CD14-positive monocyte (primary cell): ENCODE data around the gene TMX1. TPM values are rescaled to one million over a fixed set of nuclear protein-coding genes. Genes with fewer than 3 reads are reported as not detected.

Experiments used
- DNase-seq, 3 donors: peaks; one replicate each; pipeline ENCODE4 v3.0.0-alpha.2; 2011 to 2022
- H2AFZ ChIP-seq: 2 replicates; pipeline ENCODE4 v1.6.0; 2012; ENCODE audit warnings: mild to moderate bottlenecking, low read depth, low read length, inconsistent platforms; ENCODE audit not compliant: insufficient read depth, poor library complexity, severe bottlenecking
- H3K27ac ChIP-seq, 2 donors: 1 replicate in 1 of 2; 2 replicates in 1 of 2; pipeline ENCODE4 v1.5.1; 2012 to 2013; ENCODE audit warnings: low read length in 2 of 2, control low read depth in 1 of 2, inconsistent platforms in 1 of 2, low read depth in 1 of 2, mild to moderate bottlenecking in 1 of 2
- H3K27me3 ChIP-seq, 2 donors: one replicate each; pipeline versions ENCODE4 v1.6.0 to v1.6.1; 2011 to 2013; ENCODE audit warnings: low read length in 2 of 2; ENCODE audit not compliant: control insufficient read depth in 2 of 2, insufficient read depth in 2 of 2
- H3K36me3 ChIP-seq, 2 donors: replicated peaks in 1 of 2; 1 replicate in 1 of 2; 2 replicates in 1 of 2; pipeline versions ENCODE4 v1.5.1 to v1.6.1; 2012 to 2013; ENCODE audit warnings: low read length in 2 of 2, control low read depth in 1 of 2, inconsistent platforms in 1 of 2, mild to moderate bottlenecking in 1 of 2; ENCODE audit not compliant: insufficient read depth in 2 of 2, control insufficient read depth in 1 of 2
- H3K4me1 ChIP-seq, 2 donors: 1 replicate in 1 of 2; 2 replicates in 1 of 2; pipeline versions ENCODE4 v1.5.1 to v1.6.1; 2012 to 2013; ENCODE audit warnings: low read length in 2 of 2, control low read depth in 1 of 2, inconsistent platforms in 1 of 2, mild to moderate bottlenecking in 1 of 2, moderate library complexity in 1 of 2; ENCODE audit not compliant: insufficient read depth in 2 of 2, control insufficient read depth in 1 of 2
- H3K4me2 ChIP-seq: replicated peaks from 2 replicates; pipeline ENCODE3; 2012; ENCODE audit warnings: low read length, moderate library complexity, mild to moderate bottlenecking; ENCODE audit not compliant: poor library complexity, severe bottlenecking; ENCODE audit errors: extremely low read depth
- H3K4me3 ChIP-seq, 3 experiments: fragments of 200-600 bp in 1 of 3; sonication (generic) in 1 of 3; replicated peaks in 1 of 3; 1 replicate in 2 of 3; 2 replicates in 1 of 3; pipeline ENCODE4 v1.5.1; 2011 to 2013; ENCODE audit warnings: low read length in 3 of 3, mild to moderate bottlenecking in 3 of 3, control low read depth in 2 of 3, low read depth in 2 of 3, inconsistent platforms in 1 of 3, moderate library complexity in 1 of 3
- H3K79me2 ChIP-seq: 2 replicates; pipeline ENCODE4 v1.6.0; 2012; ENCODE audit warnings: mild to moderate bottlenecking, control low read depth, inconsistent platforms, low read length, moderate library complexity; ENCODE audit not compliant: insufficient read depth
- H3K9ac ChIP-seq: 2 replicates; pipeline ENCODE4 v1.6.0; 2017; ENCODE audit warnings: low read length, mild to moderate bottlenecking; ENCODE audit not compliant: insufficient read depth, poor library complexity, severe bottlenecking
- H3K9me3 ChIP-seq, 2 donors: replicated peaks in 1 of 2; 1 replicate in 1 of 2; 2 replicates in 1 of 2; pipeline versions ENCODE4 v1.5.1 to v1.6.1; 2012 to 2013; ENCODE audit warnings: low read length in 2 of 2, control low read depth in 1 of 2; ENCODE audit not compliant: control insufficient read depth in 1 of 2, insufficient read depth in 1 of 2
- H4K20me1 ChIP-seq: 2 replicates; pipeline ENCODE4 v1.6.0; 2012; ENCODE audit warnings: mild to moderate bottlenecking, low read length, control low read depth, moderate library complexity; ENCODE audit not compliant: insufficient read depth
- H3K27ac Mint-ChIP-seq, 7 donors: one replicate each; pipeline ENCODE4 v1.8.0; 2020; ENCODE audit warnings: mild to moderate bottlenecking in 7 of 7, mixed read lengths in 7 of 7, moderate library complexity in 6 of 7, inconsistent platforms in 2 of 7
- H3K27me3 Mint-ChIP-seq, 3 donors: one replicate each; pipeline ENCODE4 v1.8.0; 2021 to 2022; ENCODE audit warnings: low read depth in 3 of 3, mild to moderate bottlenecking in 3 of 3, mixed read lengths in 3 of 3, moderate library complexity in 3 of 3, inconsistent platforms in 1 of 3
- H3K36me3 Mint-ChIP-seq, 2 donors: one replicate each; pipeline ENCODE4 v1.8.0; 2020; ENCODE audit warnings: mixed read lengths in 2 of 2, inconsistent platforms in 1 of 2, mild to moderate bottlenecking in 1 of 2
- H3K4me1 Mint-ChIP-seq: one replicate; pipeline ENCODE4 v1.8.0; 2020; ENCODE audit warnings: mild to moderate bottlenecking, mixed read lengths
- H3K4me3 Mint-ChIP-seq, 2 donors: one replicate each; pipeline ENCODE4 v1.8.0; 2020; ENCODE audit warnings: mild to moderate bottlenecking in 2 of 2, mixed read lengths in 2 of 2, moderate library complexity in 1 of 2
- H3K9me3 Mint-ChIP-seq, 7 donors: one replicate each; pipeline ENCODE4 v1.8.0; 2020 to 2022; ENCODE audit warnings: mixed read lengths in 7 of 7, mild to moderate bottlenecking in 6 of 7, moderate library complexity in 6 of 7, inconsistent platforms in 2 of 7
- CTCF ChIP-seq: fragments of 200-600 bp; IDR thresholded peaks from one replicate; pipeline ENCODE4 v1.8.0; 2022; ENCODE audit warnings: antibody characterized with exemption, mild to moderate bottlenecking
- WGBS: methylation state at CpG from one replicate; pipeline ENCODE4 v1.1.5; 2013; ENCODE audit warnings: missing lambda C conversion rate; ENCODE audit not compliant: insufficient coverage; 5-methylcytosine and 5-hydroxymethylcytosine counted together
- intact Hi-C, 2 donors: fragments of 100-400 bp; cut with micrococcal nuclease; formaldehyde crosslinking; loops; one replicate each; pipeline versions ENCODE4 v1.15.0 to v1.15.1; 2023
- polyA plus RNA-seq, 3 donors: library from polyadenylated mRNA; depleted of rRNA in 1 of 3; unstranded in 2 of 3; stranded (reverse) in 1 of 3; fragments of 300-500 nt in 2 of 3; fragments of >200 nt in 1 of 3; fragmentation: Illumina TruSeq in 2 of 3; gene quantifications; 1 replicate in 2 of 3; 2 replicates in 1 of 3; pipeline ENCODE4 v1.2.3, GENCODE V29; 2012 to 2021

The TMX1 gene
- polyA plus RNA-seq, 3 donors: 9.7 to 76.8 (median 62.6) TPM

DNA sequence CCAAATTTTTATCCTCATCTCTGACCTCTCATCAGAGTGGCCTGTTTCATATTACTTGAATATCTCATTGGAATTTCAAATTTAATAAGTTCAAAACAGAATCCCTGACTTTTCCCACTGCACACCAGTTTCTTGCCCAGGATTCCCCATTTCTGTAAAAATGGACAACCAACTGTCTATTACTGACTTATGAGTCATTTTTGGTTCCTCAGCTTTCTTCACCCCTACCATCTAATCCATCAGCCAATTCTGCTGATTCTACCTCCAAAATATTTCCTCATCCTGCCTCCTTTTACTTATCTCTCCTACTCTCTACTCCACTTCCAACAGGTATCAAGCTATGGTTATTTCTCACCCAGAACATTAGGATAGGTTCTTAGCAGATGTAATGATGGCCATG is 44.2 kb downstream of the TMX1 start:
- Histone ChIP-seq H3K27me3 (no peaks in the 10 kb centered on the region), H4K20me1 (no peaks in the 10 kb centered on the region), H3K4me3 (no peak overlapping the region), H2AFZ (no peak overlapping the region), H3K27ac (no peak overlapping the region), H3K4me2 (no peak overlapping the region), H3K9ac (no peak overlapping the region), H3K4me1 (no peaks in the 10 kb centered on the region), H3K79me2 (no peaks in the 10 kb centered on the region), H3K36me3 (no peaks in the 10 kb centered on the region), H3K9me3 (no peaks in the 10 kb centered on the region)
- no peak overlapping the region for H3K27ac Mint-ChIP-seq
- no peak for DNase-seq
- TF ChIP-seq CTCF: no peak
- H3K36me3 Mint-ChIP-seq: peaks cover 4 to 6% of the 10 kb centered on the region in 2 donors
- H3K4me3 Mint-ChIP-seq: no peak overlapping the region
- no peaks in the 10 kb centered on the region for H3K4me1 Mint-ChIP-seq
- intact Hi-C loops: loop anchor here in 1 of 2 donors (10.0 kb wide), 1 partner anchor 491 kb away; no protein-coding TSS in a partner anchor
- peaks cover 0 to 2% (median 2%) of the 10 kb centered on the region in 3 donors for H3K27me3 Mint-ChIP-seq
- no peaks in the 10 kb centered on the region for H3K9me3 Mint-ChIP-seq

- intact Hi-C loops: loop anchor here in 1 of 2 donors (10.0 kb wide), 1 partner anchor 490 kb away; no protein-coding TSS in a partner anchor
- 100% methylated on average over 1 of the region's 1 CpG for WGBS
- Histone ChIP-seq H2AFZ (no peak overlapping the region), H3K9me3 (no peaks in the 10 kb centered on the region), H3K27ac (no peak overlapping the region), H3K27me3 (no peaks in the 10 kb centered on the region), H4K20me1 (no peaks in the 10 kb centered on the region), H3K79me2 (no peaks in the 10 kb centered on the region), H3K4me3 (no peak overlapping the region), H3K4me2 (no peak overlapping the region), H3K9ac (no peak overlapping the region), H3K4me1 (no peaks in the 10 kb centered on the region), H3K36me3 (no peaks in the 10 kb centered on the region)
- Mint-ChIP-seq H3K4me1 (no peaks in the 10 kb centered on the region), H3K9me3 (no peaks in the 10 kb centered on the region), H3K27me3 (peaks cover 0 to 2% (median 2%) of the 10 kb centered on the region in 3 donors), H3K27ac (no peak overlapping the region), H3K36me3 (peaks cover 6 to 8% of the 10 kb centered on the region in 2 donors), H3K4me3 (no peak overlapping the region)
- no peak for TF ChIP-seq CTCF
- DNase-seq: no peak
Observed at GRCh38 chr14:51285120-51285519, 45.1 kb downstream of the TMX1 start.
